GM19324 (cell line): ENCODE measurements around the gene SLC6A8.
"Not testable (repeated sequence)": the region's sequence is repeated elsewhere in the genome, so short reads cannot be mapped to it uniquely, and the experiment has no call there.

Source experiments
- ATAC-seq: cut with Tn5 transposase; IDR thresholded peaks from one replicate; pipeline ENCODE4 v1.9.1; 2021; ENCODE audit warnings: mild to moderate bottlenecking, moderate library complexity; ENCODE audit not compliant: unreplicated experiment, low FRiP score

SLC6A8 gene

GRCh38 chrX:153691032-153691827 lies 3.5 kb downstream of the SLC6A8 start:
- not testable (repeated sequence) for ATAC-seq

- ATAC-seq = no peak
Measured at GRCh38 chrX:153692003-153692402, 4.3 kb downstream of the SLC6A8 start.

GRCh38 chrX:153692611-153693156 lies 5.0 kb downstream of the SLC6A8 start:
- ATAC-seq = no peak

GRCh38 chrX:153693216-153694086 lies 5.7 kb downstream of the SLC6A8 start:
- ATAC-seq = no peak

- ATAC-seq = not testable (repeated sequence)
Measured at GRCh38 chrX:153694256-153694655, 6.5 kb downstream of the SLC6A8 start.

GRCh38 chrX:153694687-153695270 lies 7.1 kb downstream of the SLC6A8 start:
- ATAC-seq = no peak

- ATAC-seq = no peak
Measured at GRCh38 chrX:153696100-153696499, 8.4 kb downstream of the SLC6A8 start.

- not testable (repeated sequence) for ATAC-seq
Measured at GRCh38 chrX:153696538-153696937, 8.8 kb downstream of the SLC6A8 start.

- ATAC-seq = not testable (repeated sequence)
Measured at GRCh38 chrX:153696986-153697722, 9.4 kb downstream of the SLC6A8 start.

GRCh38 chrX:153697924-153698865 lies 10.5 kb downstream of the SLC6A8 start:
- ATAC-seq = no peak

GRCh38 chrX:153699210-153699783 lies 11.6 kb downstream of the SLC6A8 start:
- ATAC-seq = not testable (repeated sequence)

- not testable (repeated sequence) for ATAC-seq
Measured at GRCh38 chrX:153699784-153700371, 12.2 kb downstream of the SLC6A8 start.

- no peak for ATAC-seq
Measured at GRCh38 chrX:153700376-153700945, 12.7 kb downstream of the SLC6A8 start.

GRCh38 chrX:153700967-153701366 lies 13.2 kb downstream of the SLC6A8 start:
- ATAC-seq = no peak

GRCh38 chrX:153701706-153702105 lies 14.0 kb downstream of the SLC6A8 start:
- no peak for ATAC-seq

GRCh38 chrX:153702336-153703035 lies 14.8 kb downstream of the SLC6A8 start:
- ATAC-seq = no peak

- ATAC-seq = no peak
Measured at GRCh38 chrX:153703036-153703370, 15.3 kb downstream of the SLC6A8 start.
